Stimulated activated CD4-positive, alpha-beta T cell treated with anti-CD3 and anti-CD28 coated beads, Interleukin-1b, Interleukin-23, amount 100 ng/mL, for 48 hours (primary cell): ENCODE results near the gene PIGR.
"Not testable (repeated sequence)": the region's sequence is repeated elsewhere in the genome, so short reads cannot be mapped to it uniquely, and the experiment has no call there.

ENCODE experiments used
- DNase-seq: peaks from one replicate; pipeline ENCODE4 v3.0.0-alpha.2; 2020

Gene PIGR

GRCh38 chr1:206930210-206930798, 16.0 kb downstream of the PIGR start:
- peak; percentile 51 for DNase-seq

DNA sequence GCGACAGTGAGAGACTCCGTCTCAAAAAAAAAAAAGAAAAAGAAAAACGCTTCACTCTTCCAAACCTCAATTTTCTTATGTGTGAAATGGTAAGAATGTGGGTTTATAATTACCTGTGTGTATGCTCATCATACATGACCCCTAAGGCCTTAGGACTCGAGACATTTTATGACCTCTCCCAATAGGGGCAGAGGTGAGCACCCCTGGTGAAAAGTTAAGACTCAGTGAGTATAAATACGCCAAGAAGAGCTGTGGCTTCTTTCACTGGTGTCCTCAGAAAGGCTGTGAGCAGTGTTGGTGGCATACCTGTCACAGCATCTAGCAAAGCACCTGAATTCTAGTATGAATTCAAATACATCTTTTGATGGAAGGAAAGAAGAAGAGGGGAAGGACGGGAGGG, 16.7 kb downstream of the PIGR start:
- DNase-seq, result no peak

GRCh38 chr1:206926286-206926685, 20.0 kb downstream of the PIGR start:
- DNase-seq, result no peak

DNA sequence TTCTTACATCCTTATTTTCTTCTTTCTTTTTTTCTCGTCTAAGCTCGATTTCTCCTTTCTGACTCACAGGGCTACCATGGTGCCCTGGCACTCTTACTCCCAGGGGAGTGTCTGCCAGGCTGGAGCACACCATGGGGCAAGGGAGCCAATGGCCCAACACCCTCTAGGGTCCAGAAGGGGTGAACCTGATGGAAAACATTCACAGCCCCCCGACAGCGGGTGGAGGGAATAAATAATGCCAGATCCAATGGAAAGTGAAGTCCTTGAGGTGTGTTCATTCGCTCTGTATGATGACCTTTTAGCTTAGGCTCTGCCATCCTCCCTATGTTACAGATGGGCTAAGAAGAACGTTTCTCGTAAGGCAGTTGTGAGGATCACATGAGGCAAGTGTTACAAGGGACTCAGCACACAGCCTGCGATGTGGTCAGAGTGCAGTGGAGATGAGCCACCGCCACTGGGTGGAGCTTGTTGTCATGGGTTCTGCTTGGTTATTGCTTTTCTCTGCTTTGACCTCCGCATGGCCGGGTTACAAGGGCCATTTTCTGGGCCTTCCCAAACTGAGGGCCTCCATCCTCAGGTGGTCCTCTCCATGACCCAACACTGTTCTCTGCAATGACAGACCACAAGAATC, 21.0 kb downstream of the PIGR start:
- peak; percentile 79 for DNase-seq

DNA sequence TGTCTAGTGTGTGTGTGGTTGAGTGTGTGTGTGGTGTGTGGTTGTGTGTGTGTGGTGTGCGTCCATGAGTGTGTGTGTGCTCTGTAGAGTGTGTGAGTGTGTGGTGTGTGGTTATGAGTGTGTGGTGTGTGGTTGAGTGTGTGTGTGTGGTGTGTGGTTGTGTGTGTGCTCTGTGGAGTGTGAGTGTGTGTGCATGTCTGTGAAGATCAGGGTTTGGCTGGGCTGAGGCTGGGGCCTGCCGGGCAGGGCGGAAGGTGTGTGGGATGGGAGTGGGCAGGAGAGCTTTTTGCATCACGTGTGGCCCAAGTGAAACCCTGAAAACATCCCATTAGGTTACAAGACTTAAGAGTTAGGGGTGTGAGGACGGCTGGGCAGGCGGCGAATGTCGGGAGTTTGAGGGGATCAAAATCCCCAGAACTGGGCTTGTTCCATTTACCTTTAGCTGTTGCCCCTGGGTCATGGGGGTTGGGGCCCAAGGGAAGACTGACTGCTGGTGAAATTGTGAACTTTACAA, 21.6 kb downstream of the PIGR start:
- DNase-seq, result peak; percentile 42

DNA sequence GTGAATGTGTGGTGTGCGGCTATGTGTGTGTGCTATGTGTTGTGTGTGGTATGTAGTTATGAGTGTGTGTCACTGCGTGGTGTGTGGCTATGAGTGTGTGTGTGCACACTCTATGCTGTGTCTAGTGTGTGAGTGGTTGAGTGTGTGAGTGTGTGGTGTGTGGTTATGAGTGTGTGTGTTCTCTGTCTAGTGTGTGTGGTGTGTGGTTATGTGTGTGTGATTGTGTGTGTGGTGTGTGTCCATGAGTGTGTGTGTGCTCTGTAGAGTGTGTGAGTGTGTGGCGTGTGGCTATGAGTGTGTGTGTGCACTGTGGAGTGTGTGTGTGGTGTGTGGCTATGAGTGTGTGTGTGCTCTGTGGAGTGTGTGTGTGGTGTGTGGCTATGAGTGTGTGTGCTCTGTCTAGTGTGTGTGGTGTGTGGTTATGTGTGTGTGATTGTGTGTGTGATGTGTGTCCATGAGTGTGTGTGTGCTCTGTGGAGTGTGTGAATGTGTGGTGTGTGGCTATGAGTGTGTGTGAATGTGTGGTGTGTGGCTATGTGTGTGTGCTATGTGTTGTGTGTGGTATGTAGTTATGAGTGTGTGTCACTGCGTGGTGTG, 22.2 kb downstream of the PIGR start:
- DNase-seq, result not testable (repeated sequence)

DNA sequence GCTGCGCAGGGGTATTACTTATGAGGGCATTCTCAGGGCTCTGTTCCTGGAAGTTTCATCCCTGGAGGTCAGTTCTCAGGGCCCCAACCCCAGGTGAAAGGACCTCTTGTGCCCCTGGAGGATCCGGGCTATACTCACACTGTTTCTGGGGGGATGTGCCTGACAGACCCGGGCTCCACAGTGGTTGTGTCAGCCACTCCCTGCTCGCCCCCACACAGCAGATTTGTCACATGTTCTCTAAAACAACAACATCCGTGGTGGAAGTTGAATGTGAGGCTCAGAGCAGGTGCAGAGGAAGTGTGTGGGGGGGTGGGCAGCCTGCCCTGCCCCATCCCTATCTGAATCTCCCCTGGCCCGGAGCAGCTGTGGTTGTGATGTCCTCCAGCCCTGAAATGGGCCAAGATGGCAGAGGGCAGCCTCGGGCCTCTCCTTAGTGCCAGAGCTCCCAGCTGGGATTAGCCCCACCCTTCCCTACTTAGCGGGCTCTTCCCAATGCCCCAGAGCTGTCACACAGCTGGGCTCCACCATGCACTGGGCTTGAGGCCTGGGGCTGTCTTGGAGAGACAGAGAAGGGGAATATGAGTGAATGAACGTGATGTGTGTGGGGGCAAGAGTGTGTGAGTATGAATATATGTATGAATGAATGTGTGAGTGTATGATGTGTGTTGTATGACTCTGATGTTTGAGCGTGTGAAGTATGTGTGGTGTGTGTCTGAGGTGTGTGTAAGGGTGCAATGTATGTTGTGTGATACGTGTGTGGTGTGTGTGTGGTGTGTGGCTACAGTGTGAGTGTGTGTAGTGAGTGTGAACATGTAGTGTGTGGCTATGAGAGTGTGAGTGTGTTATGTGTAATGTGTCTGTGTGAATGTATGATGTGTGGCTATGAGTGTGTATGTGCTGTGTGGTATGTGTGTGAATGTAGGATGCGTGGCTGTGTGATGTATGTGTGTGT, 23.0 kb downstream of the PIGR start:
- peak; percentile 71 for DNase-seq

DNA sequence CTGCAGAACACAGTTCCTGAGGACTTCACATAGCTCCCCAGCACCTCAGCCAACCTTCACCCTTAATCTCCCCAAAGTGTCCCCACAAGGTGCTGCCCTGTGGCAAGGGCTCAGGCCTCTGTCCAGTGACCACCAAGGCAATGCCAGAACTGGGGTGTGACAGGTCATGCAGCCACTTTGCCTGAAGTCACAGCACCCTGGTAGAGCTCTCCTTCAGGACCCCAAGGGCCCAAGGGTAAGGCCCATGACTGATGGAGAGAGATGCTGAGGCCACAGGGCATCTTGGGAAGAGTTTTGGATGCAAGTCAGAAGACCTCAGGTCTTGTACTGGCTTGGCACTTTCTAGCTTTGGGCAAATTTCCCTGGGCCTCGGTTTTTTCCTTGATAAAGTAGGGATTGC, 23.7 kb downstream of the PIGR start:
- DNase-seq, result no peak

DNA sequence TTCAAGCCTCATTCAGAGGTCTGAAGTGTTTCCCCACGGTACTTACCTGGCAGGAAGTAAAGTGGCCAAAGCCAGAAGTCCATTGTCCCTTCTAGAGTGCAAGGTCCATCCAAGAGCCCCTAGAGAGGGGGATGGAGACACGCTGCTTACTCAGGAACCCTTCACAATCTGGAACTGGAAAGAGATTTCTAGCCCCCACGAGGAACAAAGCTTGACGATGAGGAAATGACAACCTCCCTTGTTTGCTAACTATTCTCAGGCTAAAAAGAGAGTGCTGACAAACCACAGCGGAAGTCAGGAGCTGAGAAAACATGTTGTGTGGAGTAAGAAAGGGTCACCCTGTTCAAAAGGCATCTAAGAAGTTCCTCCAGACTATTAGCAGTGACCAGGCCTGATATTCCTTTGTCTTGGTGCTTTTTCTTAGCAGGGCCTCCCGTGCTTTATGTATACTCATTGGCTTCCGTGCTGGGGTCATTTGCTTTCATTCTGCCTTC, 24.4 kb downstream of the PIGR start, which contains the start of gene FCMR:
FCMR (minus strand) TSS at position 170 of the 494 bp plus-strand sequence; CDS start at position 83, 87 bp downstream.
- no peak for DNase-seq

DNA sequence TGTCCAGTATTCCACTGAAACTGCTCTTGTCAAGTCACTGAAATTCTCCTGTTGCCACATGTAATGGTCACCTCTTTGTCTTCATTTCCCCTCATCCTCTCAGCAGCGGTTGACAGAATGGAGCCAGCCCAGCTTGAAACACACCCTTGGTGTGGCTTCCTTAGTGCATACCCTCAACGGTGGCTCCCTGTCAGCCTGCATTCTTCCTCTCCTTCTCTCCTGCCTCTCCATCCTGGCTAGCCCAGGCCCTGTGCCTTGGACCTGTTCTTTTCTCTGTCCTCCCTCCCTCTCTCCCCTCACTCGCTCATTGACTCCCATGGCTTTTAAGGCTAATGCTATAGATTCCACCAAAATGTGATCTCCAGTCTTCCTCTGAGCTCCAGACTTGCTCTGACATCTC, 28.2 kb downstream of the PIGR start:
- no peak for DNase-seq

DNA sequence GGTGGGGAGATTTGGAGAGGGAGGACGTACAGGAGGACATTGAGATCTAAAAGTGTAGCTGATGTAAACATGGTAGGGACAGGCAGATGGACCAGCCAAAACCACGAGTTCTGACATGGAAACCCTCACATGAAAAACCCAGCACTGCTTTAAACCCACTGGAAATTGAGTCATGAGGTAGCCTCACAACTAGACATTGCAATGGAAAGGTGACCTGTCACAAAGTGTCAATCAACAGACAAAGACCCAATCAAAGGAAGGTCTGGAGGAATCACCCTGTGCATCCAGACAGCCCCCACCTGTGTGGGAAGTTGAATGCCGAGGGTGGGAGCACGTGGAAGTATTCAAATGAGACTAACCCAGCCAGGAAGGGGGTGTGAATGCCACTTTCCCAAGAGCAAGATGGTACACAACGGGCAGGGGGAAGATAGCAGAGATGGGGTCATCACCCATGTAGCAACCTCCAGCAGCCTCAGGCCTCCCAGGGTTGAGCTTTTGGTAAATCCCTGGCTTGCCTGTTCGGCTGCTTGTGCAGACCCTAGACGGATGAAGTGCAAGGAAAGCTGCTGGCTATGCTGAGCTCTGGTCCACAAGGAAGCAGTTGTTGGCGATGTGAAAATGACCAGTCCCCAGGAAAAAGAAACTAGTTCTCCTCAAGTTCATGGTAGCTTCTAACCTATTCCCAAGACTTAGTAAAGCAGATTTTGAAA, 30.1 kb downstream of the PIGR start:
- DNase-seq, result no peak

DNA sequence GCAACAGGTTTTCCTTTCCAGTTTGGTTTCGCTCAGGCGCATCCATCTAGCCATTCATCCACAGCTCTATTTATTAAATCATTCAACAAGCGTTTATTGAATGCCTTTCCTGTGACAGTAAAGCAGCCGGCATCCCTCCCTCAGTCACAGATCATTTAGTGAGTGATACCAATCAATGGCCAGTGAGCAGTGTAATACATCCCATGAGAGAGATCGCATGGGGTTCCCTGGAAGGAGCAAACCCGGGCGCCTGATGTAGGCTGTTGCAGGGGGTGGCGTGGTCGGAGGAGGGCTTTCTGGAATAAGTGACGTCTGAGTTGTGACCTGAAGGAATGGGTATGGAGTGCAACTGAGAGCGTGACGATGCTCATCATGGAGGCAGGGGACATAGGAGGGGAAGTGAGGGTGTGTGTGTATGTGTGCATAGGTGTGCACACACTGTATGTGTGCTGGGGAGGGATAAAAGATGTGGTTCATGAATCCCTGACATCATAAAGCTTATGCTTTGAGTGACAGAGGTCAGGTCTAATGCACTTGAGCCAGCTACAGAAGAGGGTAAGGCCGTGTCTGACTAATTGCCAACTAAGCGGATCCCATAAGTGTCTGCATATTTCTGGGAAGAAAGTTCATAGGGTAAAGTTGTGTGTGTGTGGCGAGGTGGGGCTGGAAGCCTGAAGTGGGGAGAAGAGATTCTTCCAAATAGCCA, 31.1 kb downstream of the PIGR start:
- no peak for DNase-seq

DNA sequence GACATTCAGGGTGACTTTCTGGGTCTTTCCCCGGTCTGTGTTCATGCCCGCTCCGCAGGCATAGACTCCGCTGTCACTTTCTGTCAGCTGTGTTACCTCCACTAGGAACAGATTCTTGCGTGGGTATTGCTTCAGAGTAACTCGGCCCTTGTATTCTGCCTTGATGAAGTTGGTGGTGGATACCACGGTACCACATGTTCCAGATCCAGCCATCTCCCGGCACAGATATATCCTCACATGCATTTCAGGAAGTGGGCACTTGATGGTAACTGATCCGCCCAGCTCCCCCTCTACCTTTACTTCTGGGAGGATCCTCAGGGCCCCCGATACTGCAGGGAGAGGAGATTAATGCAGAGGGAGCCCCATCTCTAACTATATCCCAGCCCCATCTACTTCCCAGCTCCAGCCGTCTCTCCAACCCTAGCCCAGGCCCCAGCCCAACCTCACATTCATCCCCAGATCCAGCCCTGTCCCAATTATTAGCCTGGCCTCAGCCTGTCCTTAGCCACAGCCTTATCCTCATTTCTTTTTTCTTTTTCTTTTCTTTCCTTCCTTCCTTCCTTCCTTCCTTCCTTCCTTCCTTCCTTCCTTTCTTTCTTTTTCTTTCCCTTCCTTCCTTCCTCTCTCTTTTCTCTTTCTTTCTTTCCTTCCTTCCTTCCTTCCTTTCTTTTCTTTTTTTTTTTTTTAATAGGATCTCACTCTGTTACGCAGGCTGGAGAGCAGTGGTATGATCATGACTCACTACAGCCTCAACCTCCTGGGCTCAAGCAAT, 32.3 kb downstream of the PIGR start:
- no peak for DNase-seq

GRCh38 chr1:206912445-206913095, 33.7 kb downstream of the PIGR start:
- DNase-seq, result peak; percentile 62

- no peak for DNase-seq
These were observed 35.1 kb downstream of the PIGR start for GRCh38 chr1:206911064-206911663.

DNA sequence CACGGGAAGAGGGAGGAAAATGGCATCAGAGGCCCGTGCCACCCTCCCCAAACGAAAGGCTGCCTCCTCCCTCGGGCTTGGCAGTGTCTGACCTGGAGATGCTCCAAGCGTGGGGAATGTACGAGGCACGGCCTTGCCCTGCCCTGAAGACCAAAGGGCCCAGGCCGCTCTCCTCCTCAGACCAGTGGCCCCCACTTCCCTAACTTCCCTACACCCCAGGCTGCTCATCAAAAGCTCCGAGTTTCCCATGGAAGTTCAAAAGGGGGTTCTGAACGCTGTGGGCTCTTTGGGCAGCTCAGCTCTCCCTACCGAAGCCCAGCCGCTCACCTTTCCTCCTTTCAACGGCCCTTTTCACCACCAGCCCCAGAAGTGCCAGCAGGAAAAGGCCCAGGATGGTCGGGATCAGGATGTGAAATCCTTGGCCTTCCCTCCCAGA, 36.4 kb downstream of the PIGR start:
- DNase-seq, result no peak

DNA sequence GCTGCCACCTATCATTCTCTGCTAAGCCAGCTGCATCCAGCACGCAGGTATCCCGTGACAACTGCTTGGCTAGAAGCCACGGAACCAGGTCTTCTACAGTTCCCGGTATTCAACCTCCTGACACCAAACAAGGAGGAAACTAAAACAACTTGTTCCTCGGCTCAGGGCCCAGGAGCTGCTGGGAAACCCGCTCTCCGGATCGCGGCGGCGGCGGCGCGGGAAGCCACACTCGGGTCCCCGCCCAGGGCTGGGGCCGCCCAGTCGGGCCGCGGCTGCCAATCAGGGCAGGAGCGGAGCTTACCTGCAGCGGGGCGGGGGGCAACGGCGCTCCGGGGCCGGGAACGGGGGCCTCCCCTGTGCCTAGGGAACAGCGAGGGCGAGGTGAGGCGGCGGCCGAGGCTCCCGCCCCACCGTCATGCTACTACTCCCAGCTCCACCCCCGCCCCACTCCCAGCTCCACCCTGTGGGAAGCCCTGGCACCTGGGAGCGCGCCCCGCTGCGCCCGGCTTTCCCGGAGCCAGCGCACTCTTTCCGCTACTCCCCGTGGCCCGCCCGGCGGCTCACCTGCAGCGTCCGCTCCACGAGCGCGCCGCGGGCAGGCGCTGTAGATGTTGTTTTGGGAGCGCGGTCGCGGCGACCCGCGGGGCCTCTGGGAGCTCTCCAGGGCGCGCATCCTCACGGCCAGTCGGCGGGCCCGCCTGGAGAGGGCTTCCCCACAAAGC, 36.9 kb downstream of the PIGR start:
- DNase-seq, result no peak

- DNase-seq, result no peak
These were observed 38.2 kb downstream of the PIGR start for GRCh38 chr1:206908038-206908437.
